GM19468 (cell line): ENCODE measurements around the gene OR10H1.
"Not testable (repeated sequence)": the region's sequence is repeated elsewhere in the genome, so short reads cannot be mapped to it uniquely, and the experiment has no call there.

Source experiments
- ATAC-seq: cut with Tn5 transposase; IDR thresholded peaks from one replicate; pipeline ENCODE4 v1.9.1; 2021; ENCODE audit warnings: mild to moderate bottlenecking, moderate library complexity, moderate number of reproducible peaks; ENCODE audit not compliant: unreplicated experiment; ENCODE audit errors: extremely low read depth

The OR10H1 gene

GRCh38 chr19:15815306-15815705 is at the start of gene OR10H1:
Gene OR10H1 (minus strand): TSS chr19:15815664. CDS start chr19:15808037, 7,627 bp downstream.
- no peak for ATAC-seq

- no peak for ATAC-seq
These were observed 49.4 kb upstream of the OR10H1 start for GRCh38 chr19:15864824-15865223.

GRCh38 chr19:15863272-15863671 is 47.8 kb upstream of the OR10H1 start:
- ATAC-seq, result no peak

GRCh38 chr19:15862444-15862843 is 47.0 kb upstream of the OR10H1 start:
- ATAC-seq, result no peak

GRCh38 chr19:15860522-15860921 is 45.1 kb upstream of the OR10H1 start:
- ATAC-seq, result no peak

GRCh38 chr19:15859187-15859586 is 43.7 kb upstream of the OR10H1 start:
- no peak for ATAC-seq

GRCh38 chr19:15850385-15850784 is 34.9 kb upstream of the OR10H1 start:
- no peak for ATAC-seq

- no peak for ATAC-seq
These were observed 31.5 kb upstream of the OR10H1 start for GRCh38 chr19:15846923-15847322.

GRCh38 chr19:15843894-15844222 is 28.4 kb upstream of the OR10H1 start:
- ATAC-seq, result not testable (repeated sequence)

- no peak for ATAC-seq
These were observed 27.9 kb upstream of the OR10H1 start for GRCh38 chr19:15843203-15843893.

GRCh38 chr19:15841875-15842569 is 26.6 kb upstream of the OR10H1 start:
- ATAC-seq, result no peak

- ATAC-seq, result no peak
These were observed 25.4 kb upstream of the OR10H1 start for GRCh38 chr19:15840833-15841232.

- ATAC-seq, result not testable (repeated sequence)
These were observed 24.4 kb upstream of the OR10H1 start for GRCh38 chr19:15839888-15840287.

GRCh38 chr19:15838351-15838750 is 22.9 kb upstream of the OR10H1 start:
- ATAC-seq, result no peak

- ATAC-seq, result no peak
These were observed 21.8 kb upstream of the OR10H1 start for GRCh38 chr19:15837221-15837731.

GRCh38 chr19:15836330-15837220 is 21.1 kb upstream of the OR10H1 start:
- ATAC-seq, result peak; percentile 84

- not testable (repeated sequence) for ATAC-seq
These were observed 20.3 kb upstream of the OR10H1 start for GRCh38 chr19:15835565-15836329.

GRCh38 chr19:15834232-15834631 is 18.8 kb upstream of the OR10H1 start:
- not testable (repeated sequence) for ATAC-seq

- no peak for ATAC-seq
These were observed 16.2 kb upstream of the OR10H1 start for GRCh38 chr19:15831626-15832025.

- ATAC-seq, result no peak
These were observed 14.3 kb upstream of the OR10H1 start for GRCh38 chr19:15829786-15830185.
